ENCODE data around the gene SBF1.

Gene SBF1

DNA sequence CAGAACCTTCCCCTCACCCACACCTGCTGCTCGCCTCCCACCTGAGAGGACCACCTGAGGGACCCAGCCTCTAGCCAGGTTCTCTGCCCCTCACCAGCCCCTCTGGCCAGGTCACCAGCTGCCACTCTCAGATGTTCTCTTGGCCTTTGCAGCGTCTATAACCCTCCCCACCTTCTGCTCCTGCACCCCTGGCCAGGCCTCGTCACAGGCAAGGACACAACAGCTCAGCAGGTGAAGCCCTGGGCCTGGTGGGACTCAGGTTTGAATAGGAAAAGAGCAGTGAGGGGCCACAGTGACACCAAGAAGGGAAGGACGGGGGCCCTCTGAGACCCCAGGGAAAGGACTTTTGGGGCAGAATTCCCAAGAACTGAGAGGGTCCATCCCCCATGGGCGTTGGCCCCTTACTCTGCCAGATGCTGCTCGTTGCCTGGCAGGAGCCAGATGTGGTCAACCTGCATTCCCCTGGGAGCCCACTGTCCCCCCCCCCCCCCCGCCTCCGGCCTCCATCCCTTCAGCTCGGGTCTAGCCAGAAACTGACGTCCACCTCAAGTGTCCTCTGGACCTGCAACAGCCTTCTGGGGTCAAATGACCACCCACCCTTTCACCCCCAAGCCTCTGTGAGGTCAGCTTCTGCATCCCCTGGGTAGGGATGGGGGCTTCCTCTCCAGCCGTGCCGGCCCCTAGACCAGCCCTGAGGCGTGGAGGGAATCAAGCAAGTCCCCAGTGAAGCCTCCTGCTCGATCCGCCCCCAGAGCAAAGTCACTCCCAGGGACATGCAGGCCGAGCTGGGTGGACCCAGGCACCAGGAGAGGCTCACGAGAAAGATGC, 28.7 kb downstream of the SBF1 start:
- WGBS (ENCODE audit: extremely low coverage, insufficient coverage, insufficient read length), result no CpG with 5 or more reads among the region's 17 CpGs
- Histone ChIP-seq H2BK120ac (ENCODE audit: insufficient read depth, low read length, poor library complexity) (no peak overlapping the region), H4K12ac (ENCODE audit: low read depth, low read length) (no peak overlapping the region), H3K79me2 (ENCODE audit: control insufficient read depth, insufficient read depth, low read length, poor library complexity) (no peaks in the 10 kb centered on the region), H3K27me3 (ENCODE audit: insufficient read depth, low read length) (no peaks in the 10 kb centered on the region), H3K4me1 (ENCODE audit: control insufficient read depth in 1 of 2, insufficient read depth in 2 of 2, low read length in 2 of 2) (no peaks in the 10 kb centered on the region), H3K27ac (ENCODE audit: low read depth, low read length) (no peak overlapping the region), H3K4me3 (ENCODE audit: low read depth, low read length) (no peak overlapping the region), H4K8ac (ENCODE audit: low read depth, low read length) (no peak overlapping the region), H3K18ac (ENCODE audit: low read length) (no peak overlapping the region), H2BK12ac (ENCODE audit: low read length) (no peak overlapping the region), H3K23ac (ENCODE audit: low read length) (no peak overlapping the region), H3K9me3 (ENCODE audit: insufficient read depth, low read depth, low read length) (no peaks in the 10 kb centered on the region), H3K79me1 (ENCODE audit: low read length) (no peaks in the 10 kb centered on the region), H2BK5ac (ENCODE audit: low read depth, low read length, poor library complexity) (no peak overlapping the region), H2AK5ac (ENCODE audit: low read length) (no peak overlapping the region), H3K4ac (ENCODE audit: low read depth, low read length) (no peak overlapping the region), H3K9ac (ENCODE audit: low read length) (no peak overlapping the region), H3K4me2 (ENCODE audit: low read length) (no peak overlapping the region), H3K36me3 (ENCODE audit: control insufficient read depth in 1 of 2, insufficient read depth in 2 of 2, low read length in 2 of 2) (peaks cover 65 to 69% of the 10 kb centered on the region in 2 experiments), H3K14ac (ENCODE audit: low read length) (no peak overlapping the region), H2AFZ (ENCODE audit: insufficient read depth, low read length, poor library complexity) (no peak overlapping the region), H4K91ac (ENCODE audit: low read depth, low read length) (no peak overlapping the region)
- DNase-seq, result no peak

DNA sequence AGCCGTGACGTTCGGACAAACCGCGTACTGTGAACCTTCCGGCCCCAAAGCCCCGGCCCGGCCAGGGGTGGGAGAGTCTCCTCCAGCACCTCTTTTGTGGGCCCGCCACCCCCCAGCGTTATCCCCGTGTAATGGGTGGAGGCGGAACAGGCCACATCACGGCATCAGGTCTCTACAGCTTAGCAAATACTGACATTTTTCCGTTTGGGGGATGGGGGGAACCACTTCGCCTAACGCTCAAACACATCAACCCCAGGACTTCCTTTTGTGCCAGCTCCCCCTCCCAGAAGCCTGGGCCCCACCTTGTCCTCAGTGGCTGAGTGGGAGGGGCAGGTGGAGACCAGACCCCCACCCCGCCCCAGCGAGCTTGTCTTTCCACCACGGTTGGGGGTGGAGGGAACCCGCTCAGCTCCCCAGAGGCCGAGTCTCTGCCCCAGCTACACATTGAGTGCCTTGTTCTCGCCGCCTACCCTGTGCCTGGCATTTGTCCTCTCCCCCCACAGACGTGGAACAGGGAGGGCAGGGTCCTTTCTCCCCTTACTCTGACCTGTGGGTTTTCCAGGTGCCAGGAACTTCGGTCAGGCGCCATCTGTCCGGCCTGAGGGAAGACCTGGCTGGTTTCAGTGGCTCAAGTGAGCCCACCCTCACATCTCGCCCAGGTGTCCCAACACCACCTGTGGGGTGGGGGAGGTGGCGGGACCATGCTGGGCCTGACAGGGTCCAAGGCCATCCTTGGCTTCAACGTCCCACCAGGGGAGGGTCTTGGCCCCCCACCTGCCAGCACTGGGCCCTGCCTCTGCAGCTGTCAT, 29.6 kb downstream of the SBF1 start:
- Histone ChIP-seq H2BK5ac (ENCODE audit: low read depth, low read length, poor library complexity) (no peak overlapping the region), H2AFZ (ENCODE audit: insufficient read depth, low read length, poor library complexity) (no peak overlapping the region), H3K9me3 (ENCODE audit: insufficient read depth, low read depth, low read length) (no peaks in the 10 kb centered on the region), H3K79me1 (ENCODE audit: low read length) (no peaks in the 10 kb centered on the region), H3K14ac (ENCODE audit: low read length) (no peak overlapping the region), H3K4me1 (ENCODE audit: control insufficient read depth in 1 of 2, insufficient read depth in 2 of 2, low read length in 2 of 2) (no peaks in the 10 kb centered on the region), H3K4ac (ENCODE audit: low read depth, low read length) (no peak overlapping the region), H4K8ac (ENCODE audit: low read depth, low read length) (no peak overlapping the region), H3K18ac (ENCODE audit: low read length) (no peak overlapping the region), H3K36me3 (ENCODE audit: control insufficient read depth in 1 of 2, insufficient read depth in 2 of 2, low read length in 2 of 2) (peaks cover 71 to 75% of the 10 kb centered on the region in 2 experiments), H4K12ac (ENCODE audit: low read depth, low read length) (no peak overlapping the region), H3K79me2 (ENCODE audit: control insufficient read depth, insufficient read depth, low read length, poor library complexity) (no peaks in the 10 kb centered on the region), H3K4me2 (ENCODE audit: low read length) (no peak overlapping the region), H4K91ac (ENCODE audit: low read depth, low read length) (no peak overlapping the region), H3K27ac (ENCODE audit: low read depth, low read length) (no peak overlapping the region), H3K23ac (ENCODE audit: low read length) (no peak overlapping the region), H2BK12ac (ENCODE audit: low read length) (no peak overlapping the region), H3K9ac (ENCODE audit: low read length) (no peak overlapping the region), H3K4me3 (ENCODE audit: low read depth, low read length) (no peak overlapping the region), H2AK5ac (ENCODE audit: low read length) (no peak overlapping the region), H2BK120ac (ENCODE audit: insufficient read depth, low read length, poor library complexity) (no peak overlapping the region), H3K27me3 (ENCODE audit: insufficient read depth, low read length) (no peaks in the 10 kb centered on the region)
- no peak for DNase-seq
- no CpG with 5 or more reads among the region's 30 CpGs for WGBS (ENCODE audit: extremely low coverage, insufficient coverage, insufficient read length)

DNA sequence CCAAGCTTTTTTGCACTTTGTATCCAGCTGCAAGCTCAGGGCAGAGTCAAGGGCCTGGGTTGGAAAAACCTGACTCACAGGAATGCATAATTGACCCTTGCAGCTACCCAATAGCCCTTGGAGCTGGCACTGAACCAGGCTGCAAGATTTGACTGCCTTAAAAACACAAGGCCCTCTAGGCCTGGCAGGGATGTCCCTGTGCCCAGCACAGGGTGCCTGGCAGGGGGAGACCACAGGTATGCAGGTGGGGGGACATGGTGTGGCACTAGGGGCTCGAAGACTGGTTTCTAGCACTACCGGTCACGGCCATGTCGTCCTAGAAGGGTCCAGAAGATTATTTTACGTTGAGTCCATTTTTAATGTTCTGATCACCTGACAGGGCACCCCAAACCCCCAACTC, 30.2 kb downstream of the SBF1 start:
- Histone ChIP-seq H3K79me2 (ENCODE audit: control insufficient read depth, insufficient read depth, low read length, poor library complexity) (no peaks in the 10 kb centered on the region), H3K4ac (ENCODE audit: low read depth, low read length) (no peak overlapping the region), H2AK5ac (ENCODE audit: low read length) (no peak overlapping the region), H4K91ac (ENCODE audit: low read depth, low read length) (no peak overlapping the region), H3K4me1 (ENCODE audit: control insufficient read depth in 1 of 2, insufficient read depth in 2 of 2, low read length in 2 of 2) (no peaks in the 10 kb centered on the region), H3K79me1 (ENCODE audit: low read length) (no peaks in the 10 kb centered on the region), H3K36me3 (ENCODE audit: control insufficient read depth in 1 of 2, insufficient read depth in 2 of 2, low read length in 2 of 2) (peaks cover 77% of the 10 kb centered on the region in 2 experiments), H3K18ac (ENCODE audit: low read length) (no peak overlapping the region), H3K4me2 (ENCODE audit: low read length) (no peak overlapping the region), H3K4me3 (ENCODE audit: low read depth, low read length) (no peak overlapping the region), H3K9ac (ENCODE audit: low read length) (no peak overlapping the region), H4K12ac (ENCODE audit: low read depth, low read length) (no peak overlapping the region), H3K14ac (ENCODE audit: low read length) (no peak overlapping the region), H3K23ac (ENCODE audit: low read length) (no peak overlapping the region), H2BK12ac (ENCODE audit: low read length) (no peak overlapping the region), H3K27me3 (ENCODE audit: insufficient read depth, low read length) (no peaks in the 10 kb centered on the region), H2AFZ (ENCODE audit: insufficient read depth, low read length, poor library complexity) (no peak overlapping the region), H3K27ac (ENCODE audit: low read depth, low read length) (no peak overlapping the region), H2BK120ac (ENCODE audit: insufficient read depth, low read length, poor library complexity) (no peak overlapping the region), H3K9me3 (ENCODE audit: insufficient read depth, low read depth, low read length) (no peaks in the 10 kb centered on the region), H4K8ac (ENCODE audit: low read depth, low read length) (no peak overlapping the region), H2BK5ac (ENCODE audit: low read depth, low read length, poor library complexity) (no peak overlapping the region)
- no CpG with 5 or more reads among the region's 5 CpGs for WGBS (ENCODE audit: extremely low coverage, insufficient coverage, insufficient read length)
- DNase-seq, result peak; percentile 53 to 73

DNA sequence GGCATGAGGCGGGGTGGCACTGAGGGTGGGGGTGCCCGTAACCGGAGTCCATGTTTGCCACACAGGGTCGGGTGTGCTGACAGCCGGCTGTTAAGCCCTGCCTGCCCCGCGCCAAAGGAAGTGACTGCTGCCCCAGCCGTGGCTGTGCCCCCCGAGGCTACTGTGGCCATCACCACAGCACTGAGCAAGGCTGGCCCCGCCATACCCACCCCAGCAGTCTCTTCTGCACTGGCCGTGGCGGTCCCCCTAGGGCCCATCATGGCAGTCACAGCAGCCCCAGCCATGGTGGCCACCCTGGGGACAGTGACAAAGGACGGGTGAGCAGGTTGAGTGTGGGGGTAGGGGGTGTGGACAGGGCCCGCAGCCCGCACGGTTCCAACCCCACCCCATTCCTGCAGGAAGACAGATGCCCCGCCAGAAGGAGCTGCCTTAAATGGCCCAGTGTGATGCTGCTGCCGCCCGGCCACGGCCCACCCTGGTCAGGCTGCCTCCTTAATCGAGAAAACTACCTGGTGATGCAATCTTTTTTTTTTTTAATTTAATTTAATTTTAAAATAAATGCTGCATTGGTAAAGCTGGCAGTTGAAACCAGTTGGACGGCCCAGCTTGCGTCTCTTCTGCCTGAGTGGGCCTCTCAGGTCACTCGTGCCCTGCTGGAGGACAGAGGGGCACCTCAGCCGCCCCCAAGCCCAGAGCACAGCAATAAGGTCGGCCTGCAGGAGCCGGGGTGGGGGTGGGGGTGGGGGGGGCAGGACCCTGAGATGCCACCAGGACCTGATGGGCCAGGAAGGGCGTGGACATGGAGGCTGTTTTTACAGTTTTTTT, 30.8 kb downstream of the SBF1 start:
- Histone ChIP-seq H4K91ac (ENCODE audit: low read depth, low read length) (no peak overlapping the region), H3K23ac (ENCODE audit: low read length) (no peak overlapping the region), H2BK5ac (ENCODE audit: low read depth, low read length, poor library complexity) (no peak overlapping the region), H4K12ac (ENCODE audit: low read depth, low read length) (no peak overlapping the region), H4K8ac (ENCODE audit: low read depth, low read length) (no peak overlapping the region), H3K4me3 (ENCODE audit: low read depth, low read length) (no peak overlapping the region), H3K18ac (ENCODE audit: low read length) (no peak overlapping the region), H3K79me2 (ENCODE audit: control insufficient read depth, insufficient read depth, low read length, poor library complexity) (no peaks in the 10 kb centered on the region), H3K9ac (ENCODE audit: low read length) (no peak overlapping the region), H3K79me1 (ENCODE audit: low read length) (no peaks in the 10 kb centered on the region), H3K4me1 (ENCODE audit: control insufficient read depth in 1 of 2, insufficient read depth in 2 of 2, low read length in 2 of 2) (no peaks in the 10 kb centered on the region), H2BK120ac (ENCODE audit: insufficient read depth, low read length, poor library complexity) (no peak overlapping the region), H3K27ac (ENCODE audit: low read depth, low read length) (no peak overlapping the region), H3K4me2 (ENCODE audit: low read length) (no peak overlapping the region), H2AK5ac (ENCODE audit: low read length) (no peak overlapping the region), H3K27me3 (ENCODE audit: insufficient read depth, low read length) (no peaks in the 10 kb centered on the region), H3K14ac (ENCODE audit: low read length) (no peak overlapping the region), H2BK12ac (ENCODE audit: low read length) (no peak overlapping the region), H2AFZ (ENCODE audit: insufficient read depth, low read length, poor library complexity) (no peak overlapping the region), H3K36me3 (ENCODE audit: control insufficient read depth in 1 of 2, insufficient read depth in 2 of 2, low read length in 2 of 2) (peaks cover 83% of the 10 kb centered on the region in 2 experiments), H3K4ac (ENCODE audit: low read depth, low read length) (no peak overlapping the region), H3K9me3 (ENCODE audit: insufficient read depth, low read depth, low read length) (no peaks in the 10 kb centered on the region)
- DNase-seq, result peak; percentile 64 to 74
- no CpG with 5 or more reads among the region's 28 CpGs for WGBS (ENCODE audit: extremely low coverage, insufficient coverage, insufficient read length)

Measured in trophoblast cell (in vitro differentiated cells and primary cell).